ENCODE data around the gene PCDHGA10. TPM values are rescaled to one million over a fixed set of nuclear protein-coding genes. Genes with fewer than 3 reads are reported as not detected.
A peak's percentile ranks its signal among the peaks of the same experiment; 100 is the strongest.

Gene PCDHGA10
- total and polyA plus RNA-seq, 9 of the 15 experiments (the other 6 are each of a cell fraction or from before 2014, with no cell fraction given), result 0.01 to 0.11 (median 0.05) TPM

DNA sequence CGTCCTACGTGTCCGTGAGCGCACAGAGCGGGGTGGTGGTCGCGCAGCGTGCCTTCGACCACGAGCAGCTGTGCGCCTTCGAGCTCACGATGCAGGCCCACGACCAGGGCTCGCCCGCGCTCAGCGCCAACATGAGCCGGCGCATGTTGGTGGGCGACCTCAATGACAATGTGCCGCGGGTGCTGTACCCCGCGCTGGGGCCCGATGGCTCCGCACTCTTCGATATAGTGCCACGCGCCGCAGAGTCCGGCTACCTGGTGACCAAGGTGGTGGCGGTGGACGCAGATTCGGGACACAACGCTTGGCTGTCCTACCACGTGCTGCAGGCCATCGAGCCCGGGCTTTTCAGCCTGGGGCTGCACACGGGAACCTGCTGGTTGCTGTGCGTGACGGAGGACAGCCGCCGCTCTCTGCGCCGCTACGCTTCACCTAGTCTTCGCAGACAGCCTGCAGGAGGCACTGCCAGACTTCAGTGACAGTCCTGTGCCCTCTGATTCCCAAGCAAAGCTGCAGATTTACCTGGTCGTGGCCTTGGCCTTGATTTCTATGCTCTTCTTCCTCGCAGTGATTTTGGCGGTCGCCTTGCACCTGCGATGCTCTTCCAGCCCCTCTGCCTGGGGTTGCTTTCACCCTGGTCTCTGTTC lies 15.1 kb downstream of the PCDHGA10 start:
- Histone ChIP-seq H3K9me3 (replicated peaks; ENCODE audit: control insufficient read depth, insufficient read depth, low read depth, low read length) (no peaks in the 10 kb centered on the region; the same call in 1 of the 2 replicates), H4K20me1 (replicated peaks; ENCODE audit: control insufficient read depth, insufficient read depth, low read length) (no peaks in the 10 kb centered on the region), H3K4me1 (replicated peaks in 1 of 2; ENCODE audit: control insufficient read depth in 2 of 2, insufficient read depth in 2 of 2, low read length in 2 of 2) (peaks cover 0 to 25% of the 10 kb centered on the region in 2 experiments; a peak in 2 of 5 replicates), H3K9me1 (ENCODE audit: control insufficient read depth, insufficient read depth, low read length) (no peaks in the 10 kb centered on the region), H2AFZ (ENCODE audit: low read depth, low read length) (no peak overlapping the region), H3K4me2 (ENCODE audit: insufficient read depth, low read length) (no peak overlapping the region), H3K9ac (ENCODE audit: insufficient read depth in 1 of 2, low read depth in 2 of 2, low read length in 2 of 2) (no peak overlapping the region), H3K79me2 (ENCODE audit: control insufficient read depth, insufficient read depth, low read length) (no peaks in the 10 kb centered on the region), H3K27me3 (ENCODE audit: control insufficient read depth in 2 of 2, insufficient read depth in 2 of 2, low read length in 2 of 2) (peaks cover 10 to 43% of the 10 kb centered on the region in 2 experiments; a peak in 3 of 5 replicates), H3K4me3 (no peak overlapping the region), H3K36me3 (ENCODE audit: control insufficient read depth, insufficient read depth, low read length) (no peaks in the 10 kb centered on the region), H3K27ac (ENCODE audit: extremely low read depth, low read depth, low read length) (no peak overlapping the region)
- in situ Hi-C loops (cut with MboI), result no loop called here
- BruUV-seq (replicated peaks), result no TSS peak
- DNase-seq (ENCODE audit: extremely low read depth in 1 of 4, low spot score in 3 of 4) (no peak), ATAC-seq (no peak), FAIRE-seq (no peak)
- CTCF ChIA-PET (ENCODE audit: low intra/inter-chr PET ratio), result no interaction called here
- intact Hi-C loops (cut with micrococcal nuclease), result no loop called here
- 9% methylated on average over 53 of the region's 53 CpGs for WGBS (ENCODE audit: insufficient coverage, low coverage, missing lambda C conversion rate)
- TF ChIP-seq, protein P1, sequence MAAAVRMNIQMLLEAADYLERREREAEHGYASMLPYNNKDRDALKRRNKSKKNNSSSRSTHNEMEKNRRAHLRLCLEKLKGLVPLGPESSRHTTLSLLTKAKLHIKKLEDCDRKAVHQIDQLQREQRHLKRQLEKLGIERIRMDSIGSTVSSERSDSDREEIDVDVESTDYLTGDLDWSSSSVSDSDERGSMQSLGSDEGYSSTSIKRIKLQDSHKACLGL (CRISPR knock-in tag; IDR thresholded peaks at IDR 0.05; ENCODE audit: borderline replicate concordance, poor library complexity, severe bottlenecking), result no peak
- TF ChIP-seq, protein P2, sequence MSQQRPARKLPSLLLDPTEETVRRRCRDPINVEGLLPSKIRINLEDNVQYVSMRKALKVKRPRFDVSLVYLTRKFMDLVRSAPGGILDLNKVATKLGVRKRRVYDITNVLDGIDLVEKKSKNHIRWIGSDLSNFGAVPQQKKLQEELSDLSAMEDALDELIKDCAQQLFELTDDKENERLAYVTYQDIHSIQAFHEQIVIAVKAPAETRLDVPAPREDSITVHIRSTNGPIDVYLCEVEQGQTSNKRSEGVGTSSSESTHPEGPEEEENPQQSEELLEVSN (IDR thresholded peaks at IDR 0.05; ENCODE audit: borderline replicate concordance in 1 of 2, extremely low read depth in 1 of 2, insufficient read depth in 1 of 2, insufficient read length in 1 of 2, low read depth in 1 of 2, low read length in 1 of 2, poor library complexity in 1 of 2, severe bottlenecking in 1 of 2), result peak in 1 of 2 experiments; percentile 9
- POLR2A ChIA-PET, result interaction anchor here (0.7 kb wide), 1 partner anchor 80 kb away, joined by 4 read pairs; no protein-coding TSS in a partner anchor
